Mammary epithelial cell (primary cell): ENCODE results near the gene ERCC6L.

Source experiments
- EZH2 ChIP-seq: IDR thresholded peaks from 2 replicates; pipeline ENCODE4 v1.6.1; 2012; ENCODE audit warnings: low read length, inconsistent platforms, borderline replicate concordance
- TF ChIP-seq, protein P1 (sequence below), 2 donors: IDR thresholded peaks in 1 of 2; conservative IDR thresholded peaks in 1 of 2; 2 replicates each; pipeline ENCODE4 v1.5.1; 2011 to 2012; ENCODE audit warnings: inconsistent platforms in 2 of 2, low read length in 2 of 2, mild to moderate bottlenecking in 2 of 2, control low read depth in 1 of 2, low read depth in 1 of 2; ENCODE audit not compliant: insufficient read depth in 1 of 2; ENCODE audit errors: extremely low read depth in 1 of 2

GRCh38 chrX:72238183-72238582, 644 bp downstream of the ERCC6L start:
- TF ChIP-seq, protein P1, sequence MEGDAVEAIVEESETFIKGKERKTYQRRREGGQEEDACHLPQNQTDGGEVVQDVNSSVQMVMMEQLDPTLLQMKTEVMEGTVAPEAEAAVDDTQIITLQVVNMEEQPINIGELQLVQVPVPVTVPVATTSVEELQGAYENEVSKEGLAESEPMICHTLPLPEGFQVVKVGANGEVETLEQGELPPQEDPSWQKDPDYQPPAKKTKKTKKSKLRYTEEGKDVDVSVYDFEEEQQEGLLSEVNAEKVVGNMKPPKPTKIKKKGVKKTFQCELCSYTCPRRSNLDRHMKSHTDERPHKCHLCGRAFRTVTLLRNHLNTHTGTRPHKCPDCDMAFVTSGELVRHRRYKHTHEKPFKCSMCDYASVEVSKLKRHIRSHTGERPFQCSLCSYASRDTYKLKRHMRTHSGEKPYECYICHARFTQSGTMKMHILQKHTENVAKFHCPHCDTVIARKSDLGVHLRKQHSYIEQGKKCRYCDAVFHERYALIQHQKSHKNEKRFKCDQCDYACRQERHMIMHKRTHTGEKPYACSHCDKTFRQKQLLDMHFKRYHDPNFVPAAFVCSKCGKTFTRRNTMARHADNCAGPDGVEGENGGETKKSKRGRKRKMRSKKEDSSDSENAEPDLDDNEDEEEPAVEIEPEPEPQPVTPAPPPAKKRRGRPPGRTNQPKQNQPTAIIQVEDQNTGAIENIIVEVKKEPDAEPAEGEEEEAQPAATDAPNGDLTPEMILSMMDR (conservative IDR thresholded peaks at IDR 0.05 in 1 of 2, IDR thresholded peaks at IDR 0.05 in 1 of 2; ENCODE audit: extremely low read depth in 1 of 2, insufficient read depth in 1 of 2, low read depth in 1 of 2, low read length in 2 of 2), result no peak
- TF ChIP-seq EZH2, result no peak
